HepG2 (cell line): Measurements from ENCODE around the gene COQ9. TPM values are rescaled to one million over a fixed set of nuclear protein-coding genes. Genes with fewer than 3 reads are reported as not detected.

Experiments used
- ATF7 ChIP-seq, 2 experiments: fragments of 450-650 bp in 1 of 2; sonication (generic) in 1 of 2; formaldehyde crosslinking in 1 of 2; IDR thresholded peaks; 2 replicates each; pipeline versions ENCODE4 v1.4.0 to v1.6.1; 2016 to 2020; ENCODE audit warnings: antibody characterized with exemption in 1 of 2, mild to moderate bottlenecking in 1 of 2, missing genetic modification reagents in 1 of 2
- ELF1 ChIP-seq: sonication (generic); formaldehyde crosslinking; IDR thresholded peaks from 2 replicates; pipeline ENCODE4 v1.4.0; 2020; ENCODE audit warnings: missing genetic modification reagents
- HMGXB3 ChIP-seq: sonication (generic); formaldehyde crosslinking; IDR thresholded peaks from 2 replicates; pipeline ENCODE4 v1.4.0; 2020; ENCODE audit warnings: missing genetic modification reagents, borderline replicate concordance
- HOMEZ ChIP-seq: IDR thresholded peaks from 2 replicates; pipeline ENCODE4 v1.6.1; 2016; ENCODE audit warnings: low read depth
- IRF9 ChIP-seq: sonication (generic); formaldehyde crosslinking; IDR thresholded peaks from 2 replicates; pipeline ENCODE4 v1.8.0; 2022; ENCODE audit warnings: missing genetic modification reagents, mild to moderate bottlenecking, borderline replicate concordance
- MTF1 ChIP-seq: sonication (generic); formaldehyde crosslinking; IDR thresholded peaks from 2 replicates; pipeline ENCODE4 v1.5.0; 2020; ENCODE audit warnings: missing genetic modification reagents
- SPEN ChIP-seq: sonication (generic); formaldehyde crosslinking; IDR thresholded peaks from 2 replicates; pipeline ENCODE4 v1.5.1; 2020; ENCODE audit warnings: low read depth, mild to moderate bottlenecking, missing genetic modification reagents
- TEAD2 ChIP-seq: sonication (generic); formaldehyde crosslinking; IDR thresholded peaks from 2 replicates; pipeline ENCODE4 v1.9.0; 2021; ENCODE audit warnings: missing genetic modification reagents
- TEF ChIP-seq: sonication (generic); formaldehyde crosslinking; IDR thresholded peaks from 2 replicates; pipeline ENCODE4 v1.5.0; 2020; ENCODE audit warnings: missing genetic modification reagents
- TOPORS ChIP-seq: sonication (generic); formaldehyde crosslinking; IDR thresholded peaks from 2 replicates; pipeline ENCODE4 v1.8.0; 2023; ENCODE audit warnings: mild to moderate bottlenecking, missing genetic modification reagents
- ZBTB14 ChIP-seq: sonication (generic); formaldehyde crosslinking; IDR thresholded peaks from 2 replicates; pipeline ENCODE4 v1.4.0; 2020; ENCODE audit warnings: missing genetic modification reagents
- ZC3H13 ChIP-seq: sonication (generic); formaldehyde crosslinking; IDR thresholded peaks from 2 replicates; pipeline ENCODE4 v1.8.1; 2023; ENCODE audit warnings: mild to moderate bottlenecking, missing genetic modification reagents, moderate library complexity
- ZFP1 ChIP-seq: IDR thresholded peaks from 2 replicates; pipeline ENCODE4 v1.6.1; 2016
- ZMAT3 ChIP-seq: sonication (generic); formaldehyde crosslinking; conservative IDR thresholded peaks from 2 replicates; pipeline ENCODE4 v1.7.0; 2021; ENCODE audit warnings: missing genetic modification reagents
- ZNF224 ChIP-seq: sonication (generic); formaldehyde crosslinking; IDR thresholded peaks from 2 replicates; pipeline ENCODE4 v1.5.0; 2020; ENCODE audit warnings: mild to moderate bottlenecking, missing genetic modification reagents
- ZNF225 ChIP-seq: sonication (generic); formaldehyde crosslinking; IDR thresholded peaks from 2 replicates; pipeline ENCODE4 v1.4.0; 2020; ENCODE audit warnings: mild to moderate bottlenecking, missing genetic modification reagents
- ZNF770 ChIP-seq: sonication (generic); formaldehyde crosslinking; IDR thresholded peaks from 2 replicates; pipeline ENCODE4 v1.5.0; 2020; ENCODE audit warnings: mild to moderate bottlenecking, missing genetic modification reagents
- ZNF839 ChIP-seq: sonication (generic); formaldehyde crosslinking; IDR thresholded peaks from 2 replicates; pipeline ENCODE4 v1.4.0; 2020; ENCODE audit warnings: missing genetic modification reagents, mild to moderate bottlenecking, borderline replicate concordance
- polyA plus RNA-seq, 8 experiments: library from polyadenylated mRNA; depleted of rRNA in 3 of 8; stranded (reverse) in 7 of 8; unstranded in 1 of 8; fragments of >200 nt; fragmentation: Illumina TruSeq in 4 of 8; extraction: Trizol in 4 of 8; gene quantifications; 2 replicates each; pipeline versions ENCODE4 v1.2.1 to v1.2.3, GENCODE V29; 2011 to 2016; ENCODE audit warnings: low read depth in 4 of 8, missing spikeins in 1 of 8, mixed read lengths in 1 of 8; ENCODE audit not compliant: insufficient read depth in 1 of 8
- total RNA-seq, 5 experiments: library from RNA; depleted of rRNA; stranded (reverse); fragments of >200 nt; fragmentation: Illumina TruSeq; extraction: Trizol; gene quantifications; 2 replicates each; pipeline ENCODE4 v1.2.3, GENCODE V29; 2016; ENCODE audit warnings: low read depth in 1 of 5

The COQ9 gene
- total and polyA plus RNA-seq, 2 of the 13 experiments (the other 11 are each of a cell fraction or from before 2014, with no cell fraction given) = 57.5 to 108 TPM

GRCh38 chr16:57482845-57483545 is 35.7 kb downstream of the COQ9 start (continued):
- TF ChIP-seq HMGXB3 (CRISPR knock-in tag) (no peak), TOPORS (CRISPR knock-in tag) (no peak), ZNF770 (peak; percentile 97), ZBTB14 (CRISPR knock-in tag) (no peak), ZC3H13 (peak; percentile 85), HOMEZ (CRISPR knock-in tag) (peak; percentile 44; the same call in 1 of the 2 replicates), IRF9 (CRISPR knock-in tag) (peak; percentile 65; the same call in 1 of the 2 replicates), ZNF224 (CRISPR knock-in tag) (no peak), MTF1 (CRISPR knock-in tag) (no peak), ZNF839 (CRISPR knock-in tag) (no peak), TEAD2 (CRISPR knock-in tag) (no peak), TEF (no peak), ELF1 (CRISPR knock-in tag) (no peak), ATF7 (IDR thresholded peaks at IDR 0.05) (no peak), ATF7 (CRISPR knock-in tag; IDR thresholded peaks at IDR 0.05) (peak; percentile 24; the same call in 1 of the 2 replicates), ZFP1 (no peak), ZMAT3 (peak; percentile 69; the same call in 1 of the 2 replicates), ZNF225 (no peak), SPEN (CRISPR knock-in tag) (peak; percentile 76)
